Effector CD8-positive, alpha-beta T cell (primary cell): ENCODE data around the gene COX7B2.

ENCODE experiments used
- DNase-seq: peaks from one replicate; lab custom pipeline; 2025; lab: John Stamatoyannopoulos, UW

Gene COX7B2

DNA sequence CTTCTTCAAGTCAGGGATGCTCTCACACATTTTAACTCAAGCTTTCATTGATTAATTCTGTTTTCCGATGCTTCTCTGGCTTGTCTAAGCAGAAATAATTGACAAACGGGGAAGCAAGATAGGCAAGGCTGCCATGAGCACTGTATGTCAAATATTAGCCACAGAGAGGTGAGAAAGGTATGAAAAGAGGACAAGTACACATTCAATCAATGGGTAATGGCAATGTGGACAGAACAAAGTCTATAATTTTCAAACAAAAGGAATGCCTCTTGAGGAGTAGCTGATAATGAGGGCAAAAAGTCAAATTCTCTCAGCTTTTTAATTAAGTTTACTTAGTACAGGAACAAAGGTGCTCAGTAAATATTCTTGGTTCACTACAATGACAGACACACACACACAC lies 19.6 kb downstream of the COX7B2 start:
- no peak for DNase-seq

DNA sequence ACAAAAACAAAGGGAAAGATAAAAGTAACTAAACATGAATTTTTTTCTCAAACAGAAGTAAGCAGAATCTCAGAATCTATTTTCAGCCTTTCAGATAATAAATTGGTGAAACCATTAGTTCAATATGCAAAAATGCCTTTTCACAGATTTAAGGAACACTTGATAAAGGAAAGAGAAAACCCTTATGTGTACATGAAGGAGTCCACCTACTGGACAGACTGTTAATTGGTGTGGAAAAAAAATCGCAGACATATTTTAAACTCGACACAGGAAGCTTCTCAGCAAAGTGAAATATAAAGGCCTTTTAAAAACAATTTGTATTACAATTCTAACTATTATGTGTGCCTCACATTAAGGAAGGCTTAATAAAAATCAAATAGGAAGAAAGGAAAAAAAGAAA lies 22.3 kb downstream of the COX7B2 start:
- no peak for DNase-seq

DNA sequence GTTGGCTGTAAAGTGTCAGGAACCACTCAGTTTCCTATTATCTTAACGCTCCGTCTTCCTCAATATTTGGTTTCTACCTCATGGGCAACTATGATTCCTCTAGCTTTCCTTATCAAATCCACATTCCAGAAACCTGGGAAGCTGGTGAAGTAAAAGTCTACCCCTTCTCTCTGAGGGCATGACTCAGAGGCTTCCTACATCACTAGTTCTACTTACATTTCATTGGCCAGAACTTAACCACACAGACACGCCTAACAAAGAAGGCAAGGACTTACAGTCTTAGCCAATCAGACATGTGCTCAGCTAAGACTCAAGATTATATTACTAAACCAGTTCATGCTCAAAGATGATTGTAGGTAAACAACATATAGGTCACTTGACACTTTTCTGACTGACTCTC lies 30.4 kb downstream of the COX7B2 start:
- DNase-seq, result no peak

DNA sequence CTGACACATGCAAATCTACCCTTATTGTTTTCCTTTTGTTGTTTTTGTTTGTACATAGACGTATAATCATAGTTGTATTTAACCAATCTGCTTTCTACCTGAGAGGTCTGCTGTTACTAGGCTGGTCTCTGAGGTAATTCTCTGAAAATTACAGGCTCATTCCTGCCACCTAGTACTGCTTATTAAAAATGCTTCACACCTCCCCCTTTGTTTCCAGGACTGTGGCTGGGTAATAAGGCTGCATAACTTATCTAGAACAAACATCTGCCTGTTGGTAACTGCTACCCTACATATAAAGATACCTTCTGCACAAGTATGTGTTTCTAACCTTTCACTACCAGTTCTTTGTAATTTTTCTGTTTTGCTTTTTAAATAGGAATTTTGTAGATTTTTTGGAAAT lies 34.2 kb downstream of the COX7B2 start:
- DNase-seq, result no peak

DNA sequence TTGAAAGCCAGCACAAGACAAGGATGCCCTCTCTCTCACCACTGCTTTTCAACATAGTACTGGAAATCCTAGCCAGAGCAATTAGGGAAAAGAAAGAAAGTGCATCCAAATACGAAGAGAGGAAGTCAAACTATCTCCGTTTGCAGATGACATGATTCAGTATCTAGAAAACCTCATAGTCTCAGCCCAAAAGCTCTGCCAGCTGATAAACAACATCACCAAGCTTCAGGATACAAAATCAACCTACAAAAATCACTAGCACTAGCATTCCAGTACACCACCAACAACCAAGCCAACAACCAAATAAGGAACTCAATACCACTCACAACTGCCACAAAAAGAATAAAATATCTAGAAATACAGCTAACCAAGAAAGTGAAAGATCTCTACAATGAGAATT lies 38.6 kb downstream of the COX7B2 start:
- DNase-seq, result no peak

DNA sequence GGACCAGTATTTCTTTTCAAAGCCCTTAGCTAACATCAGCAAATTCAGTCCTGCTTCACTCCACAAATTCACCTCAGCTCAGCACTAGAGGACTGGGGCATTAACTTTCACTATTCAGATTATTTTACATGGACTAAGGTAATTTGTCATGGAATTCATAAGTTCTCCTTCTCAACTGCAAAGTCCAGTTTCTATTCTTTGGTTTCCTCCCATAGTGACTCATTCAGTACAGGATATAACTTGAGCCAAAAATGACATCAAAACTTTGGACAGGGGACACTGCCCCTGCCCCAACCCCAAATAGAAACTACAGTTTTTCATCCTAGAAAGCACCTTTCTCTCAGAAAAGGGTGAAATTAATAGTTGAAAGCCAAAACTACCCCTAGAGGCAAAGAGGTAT lies 52.7 kb downstream of the COX7B2 start:
- no peak for DNase-seq

DNA sequence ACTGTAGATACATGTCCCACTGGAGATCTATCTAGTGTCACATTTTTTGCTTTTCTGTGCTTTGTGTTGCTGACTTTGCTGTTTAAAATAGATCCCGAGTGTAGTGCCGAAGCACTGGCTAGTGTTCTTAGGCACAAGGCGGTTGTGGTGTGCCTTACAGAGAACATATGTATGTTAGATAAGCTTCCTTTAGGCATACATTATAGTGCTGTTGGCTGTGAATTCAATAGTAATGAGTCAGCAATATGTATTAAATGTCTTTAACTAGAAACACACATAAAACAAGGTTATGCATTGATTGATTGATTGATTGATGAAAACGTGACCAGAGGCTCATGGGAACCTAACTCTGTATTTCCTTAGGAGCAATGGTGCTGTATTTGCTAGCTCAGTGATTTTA lies 56.2 kb downstream of the COX7B2 start:
- no peak for DNase-seq

DNA sequence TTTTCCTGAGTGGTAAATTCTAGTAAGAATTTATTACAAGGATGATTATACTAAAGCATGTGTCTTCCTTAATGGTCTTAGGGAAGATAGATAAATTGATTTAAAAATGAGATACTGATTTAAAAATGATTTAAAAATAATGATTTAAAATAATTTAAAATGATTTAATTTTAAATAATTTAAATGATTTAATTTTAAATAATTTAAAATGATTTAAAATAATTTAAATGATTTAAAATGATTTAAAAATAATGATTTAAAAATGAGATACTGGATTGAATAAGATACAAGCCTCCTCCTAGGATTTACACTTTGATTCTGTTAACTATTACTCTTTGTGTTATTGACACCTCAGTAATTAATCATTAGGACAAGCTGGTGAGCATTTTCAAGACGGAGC lies 59.0 kb downstream of the COX7B2 start:
- DNase-seq, result no peak

DNA sequence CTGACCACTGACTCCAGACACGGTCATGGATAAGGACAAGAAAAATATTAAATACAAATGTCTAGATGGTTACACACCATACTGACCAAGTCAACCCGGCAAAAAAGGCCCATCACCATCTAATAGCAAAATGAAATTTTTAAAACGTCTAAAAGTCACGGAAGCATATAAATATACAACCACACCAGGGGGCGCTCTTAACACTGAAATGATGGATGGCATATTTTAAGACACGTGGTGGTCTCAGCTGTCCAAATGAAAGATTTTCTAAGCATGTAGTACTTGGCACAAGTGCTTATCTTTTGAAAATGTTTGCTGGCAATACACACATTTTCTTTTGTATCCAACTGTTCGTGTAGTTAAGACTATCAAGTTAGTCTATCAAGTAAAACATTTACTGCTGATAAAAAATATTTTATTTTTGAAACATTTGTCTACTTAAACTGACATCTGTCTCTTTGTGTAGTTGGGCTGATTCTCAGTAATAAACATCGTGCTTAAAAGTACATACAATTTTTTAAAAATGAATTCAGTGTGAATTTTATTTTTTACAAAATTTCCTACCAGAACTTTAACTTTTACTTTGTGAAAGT lies 64.6 kb downstream of the COX7B2 start:
- DNase-seq, result peak; percentile 8

DNA sequence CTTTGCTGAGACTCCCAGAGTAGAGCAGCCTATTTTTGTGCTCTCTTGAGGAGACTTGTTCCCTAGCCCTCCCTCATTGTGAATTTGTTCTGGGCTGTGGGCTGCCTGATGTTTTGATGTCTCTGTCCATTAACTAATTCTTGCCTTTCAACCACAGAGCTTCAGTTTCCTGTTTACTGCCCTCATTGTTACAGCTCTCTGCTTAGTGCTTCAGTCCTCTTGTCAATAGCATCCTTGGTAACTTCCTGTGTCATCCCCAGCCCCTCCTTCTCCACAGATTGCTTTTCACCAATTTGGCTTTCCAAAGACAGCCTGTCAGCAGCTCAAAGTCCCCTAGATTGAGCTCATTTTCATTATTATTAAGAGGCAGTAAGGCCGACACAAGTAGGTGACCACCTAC lies 69.9 kb downstream of the COX7B2 start:
- DNase-seq, result no peak

DNA sequence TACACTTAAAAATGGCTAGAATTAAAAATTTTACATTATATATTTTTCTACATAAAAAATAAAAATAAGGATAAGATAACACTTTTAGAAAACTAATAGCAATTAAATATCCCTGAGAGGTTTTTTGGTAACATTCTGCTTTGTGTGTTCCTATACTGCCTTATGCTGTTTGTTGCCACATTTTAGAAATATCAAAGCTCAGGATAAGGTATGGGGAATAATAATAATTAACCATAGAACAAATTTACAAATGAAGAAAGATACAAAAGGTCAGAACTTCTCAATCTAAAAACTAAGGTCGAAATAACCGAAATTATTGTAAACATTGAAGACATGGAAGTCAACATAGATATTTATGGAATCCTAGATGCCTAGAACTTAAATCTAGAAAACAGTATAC lies 71.4 kb downstream of the COX7B2 start:
- no peak for DNase-seq

DNA sequence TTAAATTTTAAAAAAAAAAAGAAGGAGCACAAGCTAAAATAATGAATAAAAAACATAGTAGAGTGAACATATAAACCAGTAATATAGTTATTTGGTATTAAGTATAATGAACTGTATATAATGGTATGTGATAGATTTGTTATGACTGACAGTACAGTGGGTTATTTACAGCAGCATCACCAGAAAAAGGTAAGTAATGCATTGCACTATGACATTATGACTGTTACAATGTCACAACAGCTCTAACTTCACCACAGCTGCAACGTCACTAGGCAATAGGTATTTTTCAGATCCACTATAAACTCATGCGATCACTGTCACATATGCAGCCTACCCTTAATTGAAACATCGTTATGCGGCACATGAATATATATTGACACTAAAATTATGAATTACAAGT lies 72.5 kb downstream of the COX7B2 start:
- no peak for DNase-seq

DNA sequence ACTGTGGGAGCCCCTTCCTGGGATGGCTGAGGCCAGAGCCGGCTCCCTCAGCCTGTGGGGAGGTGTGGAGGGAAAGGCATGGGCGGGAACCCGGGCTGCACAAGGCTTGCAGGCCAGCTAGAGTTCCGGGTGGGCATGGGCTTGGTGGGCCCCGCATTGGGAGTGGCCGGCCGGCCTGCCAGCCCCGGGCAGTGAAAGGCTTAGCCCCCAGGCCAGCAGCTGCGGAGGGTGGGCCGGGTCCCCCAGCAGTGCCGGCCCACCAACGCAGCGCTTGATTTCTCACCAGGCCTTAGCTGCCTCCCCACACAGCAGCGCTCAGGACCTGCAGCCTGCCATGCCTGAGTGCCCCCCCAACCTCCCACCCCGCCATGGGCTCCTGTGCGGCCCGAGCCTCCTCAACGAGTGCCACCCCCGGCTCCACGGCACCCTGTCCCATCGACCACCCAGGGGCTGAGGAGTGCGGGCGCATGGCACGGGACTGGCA lies 78.0 kb downstream of the COX7B2 start:
- DNase-seq, result no peak

DNA sequence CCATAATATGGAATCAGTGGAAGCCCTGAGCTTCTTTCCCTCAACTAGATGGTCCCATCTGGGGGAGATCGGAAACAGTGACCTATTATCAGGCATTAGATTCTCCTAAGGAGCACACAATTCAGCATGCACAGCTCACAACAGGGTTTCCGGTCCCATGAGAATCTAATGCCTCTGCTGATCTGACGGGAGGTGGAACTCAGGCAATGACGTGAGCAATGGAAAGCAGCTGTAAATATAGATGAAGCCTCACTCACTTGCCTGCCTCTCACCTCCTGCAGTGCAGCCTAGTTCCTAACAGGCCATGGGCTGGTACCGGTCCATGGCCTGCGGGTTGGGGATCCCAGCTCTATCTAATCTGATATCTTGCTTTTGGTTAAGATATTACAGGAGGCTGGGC lies 88.9 kb downstream of the COX7B2 start:
- DNase-seq, result no peak

DNA sequence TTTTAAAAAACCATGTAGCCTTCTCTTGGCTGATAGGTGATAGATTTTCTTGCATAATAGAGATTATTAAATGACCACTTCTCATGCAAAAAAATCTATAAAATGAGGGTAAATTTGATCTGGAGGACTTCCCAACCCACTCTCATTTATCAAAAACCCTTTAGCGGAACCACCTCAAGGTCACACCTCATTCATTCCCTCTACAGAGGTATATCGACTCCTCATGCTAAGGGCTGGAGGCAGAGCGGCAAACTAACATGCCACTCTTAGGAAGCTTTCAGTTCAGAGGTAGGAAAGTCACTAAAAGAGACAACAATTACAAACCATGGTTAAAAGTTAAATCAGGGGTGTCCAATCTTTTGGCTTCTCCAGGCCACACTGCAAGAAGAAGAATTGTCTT lies 90.0 kb downstream of the COX7B2 start:
- no peak for DNase-seq

DNA sequence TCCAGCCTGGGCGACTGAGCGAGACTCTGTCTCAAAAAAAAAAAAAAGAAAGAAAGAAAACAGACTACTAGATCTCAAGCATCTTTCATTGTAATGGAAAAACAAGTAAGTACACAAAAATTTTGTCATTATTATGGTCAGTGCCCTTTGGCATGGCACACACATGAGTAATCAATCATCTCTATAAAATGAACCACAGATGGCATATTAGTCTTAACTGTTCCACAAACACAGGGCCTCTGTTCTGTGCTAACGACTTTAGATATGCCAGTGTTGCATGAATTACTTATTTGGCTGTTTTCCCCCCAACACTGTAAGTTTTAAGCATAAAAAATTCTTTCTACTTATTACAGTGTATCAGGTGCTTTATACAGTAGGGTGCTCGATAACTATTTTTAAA lies 90.4 kb downstream of the COX7B2 start:
- no peak for DNase-seq

DNA sequence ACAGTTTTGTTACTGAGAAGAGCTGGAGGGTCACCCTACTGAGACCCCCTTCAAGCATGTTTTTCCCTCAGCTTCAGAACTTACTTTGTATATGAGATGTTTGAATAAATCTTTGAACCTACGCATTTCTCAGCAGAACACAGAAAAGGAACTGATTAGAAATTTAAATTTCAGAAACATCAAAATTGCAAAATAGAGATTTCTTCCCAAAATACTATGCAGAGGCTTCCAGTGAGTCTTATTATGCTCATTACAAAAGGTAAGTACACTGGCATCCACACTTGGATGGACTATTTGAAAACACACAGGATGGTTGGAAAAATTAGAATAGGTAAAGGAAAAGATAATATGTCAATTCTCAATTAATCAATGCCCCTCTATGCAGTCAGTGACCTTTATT lies 91.2 kb downstream of the COX7B2 start:
- DNase-seq, result no peak

DNA sequence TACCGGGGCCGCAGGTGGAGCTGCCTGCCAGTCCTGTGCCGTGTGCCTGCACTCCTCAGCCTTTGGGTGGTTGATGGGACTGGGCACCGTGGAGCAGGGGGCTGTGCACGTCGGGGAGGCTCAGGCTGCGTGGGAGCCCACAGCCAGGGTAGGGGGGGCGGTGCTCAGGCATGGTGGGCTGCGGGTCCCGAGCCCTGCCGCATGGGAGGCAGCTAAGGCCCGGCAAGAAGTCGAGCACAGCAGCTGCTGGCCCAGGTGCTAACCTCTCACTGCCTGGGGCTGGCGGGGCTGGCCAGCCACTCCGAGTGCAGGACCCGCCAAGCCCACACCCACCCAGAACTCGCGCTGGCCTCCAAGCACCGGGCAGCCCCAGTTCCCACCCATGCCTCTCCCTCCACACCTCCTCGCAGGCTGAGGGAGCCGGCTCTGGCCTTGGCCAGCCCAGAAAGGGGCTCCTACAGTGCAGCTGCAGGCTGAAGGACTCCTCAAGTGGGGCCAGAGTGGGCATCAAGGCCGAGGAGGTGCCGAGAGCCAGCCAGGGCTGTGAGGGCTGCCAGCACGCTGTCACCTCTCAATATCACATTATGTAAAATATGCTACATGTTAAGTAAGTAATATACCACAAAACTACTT lies 104.1 kb downstream of the COX7B2 start:
- DNase-seq, result no peak

DNA sequence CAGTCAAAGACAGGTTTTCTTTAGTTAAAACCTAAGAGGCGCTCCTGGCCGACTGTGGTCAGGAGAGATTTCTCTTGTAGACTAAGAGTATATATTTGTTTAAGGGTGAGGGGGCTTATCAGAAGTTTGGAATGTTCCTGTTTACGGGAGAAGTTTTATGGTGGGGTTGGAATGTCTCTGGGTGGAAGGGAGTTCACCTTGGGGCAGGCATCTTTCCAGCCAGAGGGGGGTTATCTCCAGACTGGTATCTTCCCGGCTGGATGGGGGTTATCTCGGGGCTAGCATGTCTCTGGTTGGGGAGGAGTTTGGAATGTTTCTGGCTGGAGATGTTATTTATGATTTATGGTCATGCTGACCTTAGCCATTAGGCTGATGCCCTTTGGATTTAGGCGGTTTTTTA lies 116.0 kb downstream of the COX7B2 start:
- DNase-seq, result no peak

DNA sequence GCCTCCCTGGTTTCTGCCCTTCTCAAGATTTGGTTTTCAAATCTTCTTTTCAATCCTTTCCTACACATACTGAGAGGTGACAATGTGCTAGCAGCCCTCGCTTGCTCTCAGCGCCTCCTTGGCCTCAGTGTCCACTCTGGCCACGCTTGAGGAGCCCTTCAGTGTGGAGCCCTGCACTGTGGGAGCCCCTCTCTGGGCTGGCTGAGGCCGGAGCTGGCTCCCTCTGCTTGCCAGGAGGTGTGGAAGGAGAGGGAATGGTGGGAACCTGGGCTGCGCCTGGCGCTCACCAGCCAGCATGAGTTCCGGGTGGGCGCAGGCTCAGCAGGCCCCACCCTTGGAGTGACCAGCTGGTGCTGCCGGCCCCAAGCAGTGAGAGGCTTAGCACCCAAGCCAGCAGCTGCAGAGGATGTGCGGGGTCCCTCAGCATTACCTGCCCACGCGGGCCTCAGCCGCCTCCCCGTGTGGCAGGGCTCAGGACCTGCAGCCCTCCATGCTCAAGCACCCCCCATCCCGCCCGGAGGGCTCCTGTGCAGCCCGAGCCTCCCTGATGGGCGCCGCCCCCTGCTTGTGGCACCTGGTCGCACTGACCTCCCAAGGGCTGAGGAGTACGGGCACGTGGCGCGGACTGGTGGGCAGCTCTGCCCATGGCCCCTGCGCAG lies 127.5 kb downstream of the COX7B2 start:
- DNase-seq, result no peak

DNA sequence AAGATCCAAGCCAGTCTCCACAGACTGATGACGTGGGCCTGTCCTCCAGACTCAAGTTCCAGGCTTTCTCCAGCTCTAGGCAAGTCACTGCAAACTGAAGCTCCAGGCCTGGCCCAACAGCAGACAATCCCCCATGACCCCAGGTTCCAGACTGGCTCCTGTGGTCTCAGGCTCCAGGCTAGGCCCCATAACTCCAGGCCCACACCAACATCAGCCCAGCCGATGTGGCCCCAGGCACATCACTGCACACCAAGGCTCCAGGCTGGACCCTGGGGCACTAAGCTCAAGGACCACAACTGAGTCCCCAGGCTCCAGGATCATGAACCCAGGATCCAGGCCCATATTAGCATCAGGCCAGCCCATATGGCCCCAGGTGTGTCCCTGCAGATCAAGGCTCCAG lies 143.6 kb downstream of the COX7B2 start:
- DNase-seq, result no peak

DNA sequence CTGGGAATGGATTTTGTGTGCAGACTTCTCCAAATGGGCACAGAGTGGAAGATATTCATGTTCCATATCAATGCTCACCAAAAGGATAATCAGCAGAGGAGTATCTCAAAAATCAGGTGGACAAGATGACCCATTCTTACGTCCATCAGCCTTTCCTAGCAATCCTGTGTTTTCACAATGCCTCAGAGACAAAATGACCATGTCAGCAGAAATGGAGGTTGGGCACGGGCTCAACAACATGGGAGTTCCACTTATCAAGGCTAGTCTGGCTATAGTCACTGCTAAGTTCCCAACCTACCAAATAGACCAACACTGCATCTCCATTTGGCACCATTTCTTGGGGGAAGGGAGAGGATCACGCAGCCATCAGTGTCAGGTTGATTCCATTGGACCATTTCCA lies 179.0 kb downstream of the COX7B2 start:
- no peak for DNase-seq

DNA sequence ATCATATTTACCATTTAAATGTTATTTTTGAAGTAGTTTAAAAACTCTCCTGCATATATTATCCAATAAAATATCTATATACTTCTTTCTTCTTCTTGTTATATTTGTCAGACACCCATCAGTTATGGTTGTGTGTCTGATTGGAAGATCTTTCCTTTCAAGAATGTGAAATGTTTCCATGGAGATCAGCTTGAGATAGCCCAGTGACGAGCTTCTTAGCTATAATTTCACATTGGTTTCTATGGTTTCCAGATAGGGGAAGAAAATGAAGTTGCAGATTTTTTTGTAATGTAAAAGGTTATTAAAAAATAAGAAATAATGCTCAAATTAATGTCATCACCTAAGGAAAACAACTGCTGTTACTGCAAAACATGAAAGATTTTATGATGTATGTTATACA lies 189.0 kb downstream of the COX7B2 start:
- no peak for DNase-seq

DNA sequence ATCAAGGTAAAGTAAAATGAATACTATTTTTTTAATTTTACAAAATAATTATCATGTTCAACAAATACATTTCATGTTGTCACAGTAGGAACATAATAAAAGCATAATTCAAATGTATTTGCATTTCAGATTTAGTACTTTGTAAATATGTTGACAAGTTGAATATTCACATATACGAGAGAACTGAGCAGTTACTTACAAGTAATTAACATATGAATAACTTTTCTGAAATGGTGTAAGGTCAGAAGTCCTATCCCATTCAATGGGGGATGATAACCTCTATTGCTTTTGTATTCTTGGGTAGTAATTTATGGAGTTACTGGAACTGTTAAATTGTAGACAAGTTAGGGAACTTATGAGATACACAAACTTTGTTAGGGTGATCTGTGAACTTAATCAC lies 191.1 kb downstream of the COX7B2 start:
- no peak for DNase-seq
